ENCODE data around the gene PHF1. TPM values are rescaled to one million over a fixed set of nuclear protein-coding genes. Genes with fewer than 3 reads are reported as not detected.

Gene PHF1
- total RNA-seq, 3 donors from 2014 or later: 72.8 to 82.8 (median 77.3) TPM

- Histone ChIP-seq H3K4me1 (peaks cover 4 to 6% of the 10 kb centered on the region in 2 donors), H3K27ac (peak overlapping the region; percentile 95 to 97), H3K27me3 (no peaks in the 10 kb centered on the region), H3K9me3 (no peaks in the 10 kb centered on the region), H3K36me3 (no peaks in the 10 kb centered on the region), H3K4me3 (no peak overlapping the region)
- DNase-seq (ENCODE audit: low spot score in 2 of 2): no peak
- intact Hi-C loops (cut with DNase I; ENCODE audit: low total_unique reads): no loop called here
- TF ChIP-seq POLR2A (IDR thresholded peaks at IDR 0.05): no peak
These were observed 13.0 kb downstream of the PHF1 start for GRCh38 chr6:33423777-33424176.

GRCh38 chr6:33424855-33425667 lies 14.2 kb downstream of the PHF1 start:
- Histone ChIP-seq H3K27ac (peak overlapping the region; percentile 95 to 97), H3K36me3 (no peaks in the 10 kb centered on the region), H3K27me3 (no peaks in the 10 kb centered on the region), H3K4me3 (peak overlapping the region; percentile 49 to 83 (median 64)), H3K9me3 (no peaks in the 10 kb centered on the region), H3K4me1 (peaks cover 4 to 6% of the 10 kb centered on the region in 2 donors)
- intact Hi-C loops (cut with DNase I; ENCODE audit: low total_unique reads): no loop called here
- TF ChIP-seq POLR2A (IDR thresholded peaks at IDR 0.05) (no peak), POLR2AphosphoS5 (IDR thresholded peaks at IDR 0.05) (peak in 1 of 3 donors; percentile 14)
- no peak for DNase-seq (ENCODE audit: low spot score in 2 of 2)

- Histone ChIP-seq H3K4me1 (peaks cover 4 to 7% of the 10 kb centered on the region in 2 donors), H3K27ac (peak overlapping the region; percentile 95 to 97), H3K9me3 (no peaks in the 10 kb centered on the region), H3K27me3 (no peaks in the 10 kb centered on the region), H3K4me3 (peak overlapping the region; percentile 49 to 83 (median 64)), H3K36me3 (no peaks in the 10 kb centered on the region)
- TF ChIP-seq POLR2AphosphoS5 (IDR thresholded peaks at IDR 0.05) (peak; percentile 51 to 75 (median 71)), POLR2A (IDR thresholded peaks at IDR 0.05) (no peak), CTCF (IDR thresholded peaks at IDR 0.05) (peak in 2 of 3 donors; percentile 18 to 45)
- DNase-seq (ENCODE audit: low spot score in 2 of 2): peak; percentile 83 to 86
- intact Hi-C loops (cut with DNase I; ENCODE audit: low total_unique reads): no loop called here
These were observed 15.1 kb downstream of the PHF1 start for GRCh38 chr6:33425668-33426577.

GRCh38 chr6:33426590-33427511 lies 16.0 kb downstream of the PHF1 start:
- H3K27ac ChIP-seq: peak overlapping the region; percentile 95 to 97
- peaks cover 4 to 11% of the 10 kb centered on the region in 2 donors for H3K4me1 ChIP-seq

GRCh38 chr6:33427585-33428223 lies 16.9 kb downstream of the PHF1 start:
- H3K27ac ChIP-seq: peak overlapping the region; percentile 95 to 97
- no peaks in the 10 kb centered on the region for H3K27me3 ChIP-seq
- H3K4me1 ChIP-seq: peaks cover 4 to 11% of the 10 kb centered on the region in 2 donors
- H3K4me3 ChIP-seq: peak overlapping the region; percentile 48 to 83 (median 64)
- no peak for TF ChIP-seq POLR2A (IDR thresholded peaks at IDR 0.05)
- TF ChIP-seq POLR2AphosphoS5 (IDR thresholded peaks at IDR 0.05): no peak
- TF ChIP-seq CTCF (IDR thresholded peaks at IDR 0.05): no peak
- no peaks in the 10 kb centered on the region for H3K36me3 ChIP-seq
- no peaks in the 10 kb centered on the region for H3K9me3 ChIP-seq
- intact Hi-C loops (cut with DNase I; ENCODE audit: low total_unique reads): no loop called here
- DNase-seq (ENCODE audit: low spot score in 2 of 2): no peak

More at GRCh38 chr6:33426590-33427511, 16.0 kb downstream of the PHF1 start:
- Histone ChIP-seq H3K27me3 (no peaks in the 10 kb centered on the region), H3K9me3 (no peaks in the 10 kb centered on the region), H3K36me3 (no peaks in the 10 kb centered on the region), H3K4me3 (peak overlapping the region; percentile 49 to 83 (median 64))
- intact Hi-C loops (cut with DNase I; ENCODE audit: low total_unique reads): no loop called here
- no peak for DNase-seq (ENCODE audit: low spot score in 2 of 2)
- no peak for TF ChIP-seq POLR2AphosphoS5 (IDR thresholded peaks at IDR 0.05)
